DND-41 (cell line): Measurements from ENCODE around the gene NOSIP.
A peak's percentile ranks its signal among the peaks of the same experiment; 100 is the strongest.

Source experiments
- ATAC-seq: fragments of 200-7000 bp; cut with Tn5 transposase; 3 replicates; pipeline ENCODE4 v1.9.1; 2021; ENCODE audit warnings: low read depth; ENCODE audit not compliant: insufficient read depth
- DNase-seq: peaks from one replicate; pipeline ENCODE4 v3.0.0-alpha.2; 2020
- H2AFZ ChIP-seq: 2 replicates; pipeline ENCODE4 v1.6.0; 2012; ENCODE audit warnings: low read depth, low read length
- H3K27ac ChIP-seq: 2 replicates; pipeline ENCODE4 v1.5.1; 2012; ENCODE audit warnings: low read length, inconsistent platforms
- H3K27me3 ChIP-seq: fragments of 200-600 bp; sonication (generic); 2 replicates; pipeline ENCODE4 v1.6.0; 2012; ENCODE audit warnings: low read length, mild to moderate bottlenecking, inconsistent platforms; ENCODE audit not compliant: insufficient read depth, poor library complexity
- H3K36me3 ChIP-seq: 2 replicates; pipeline ENCODE4 v1.5.1; 2012; ENCODE audit warnings: low read length, inconsistent platforms; ENCODE audit not compliant: insufficient read depth
- H3K4me1 ChIP-seq: 2 replicates; pipeline ENCODE4 v1.5.1; 2012; ENCODE audit warnings: mild to moderate bottlenecking, low read length; ENCODE audit not compliant: insufficient read depth
- H3K4me2 ChIP-seq: 2 replicates; pipeline ENCODE4 v1.6.0; 2012; ENCODE audit warnings: mild to moderate bottlenecking, moderate library complexity, low read length, inconsistent platforms; ENCODE audit not compliant: insufficient read depth
- H3K4me3 ChIP-seq, 2 experiments: fragments of 200-600 bp in 1 of 2; shearing (Covaris generic) in 1 of 2; 2 replicates each; pipeline ENCODE4 v1.5.1; 2012 to 2016; ENCODE audit warnings: inconsistent platforms in 2 of 2, low read length in 2 of 2, mild to moderate bottlenecking in 2 of 2, low read depth in 1 of 2, moderate library complexity in 1 of 2
- H3K79me2 ChIP-seq: 2 replicates; pipeline ENCODE4 v1.6.0; 2012; ENCODE audit warnings: low read length, inconsistent platforms; ENCODE audit not compliant: insufficient read depth
- H3K9ac ChIP-seq: 2 replicates; pipeline ENCODE4 v1.6.0; 2012; ENCODE audit warnings: low read depth, mild to moderate bottlenecking, inconsistent platforms, low read length, moderate library complexity
- H3K9me3 ChIP-seq: 2 replicates; pipeline ENCODE4 v1.5.1; 2012; ENCODE audit warnings: low read length, moderate library complexity, mild to moderate bottlenecking, inconsistent platforms; ENCODE audit not compliant: insufficient read depth, severe bottlenecking
- H4K20me1 ChIP-seq: 2 replicates; pipeline ENCODE4 v1.6.0; 2012; ENCODE audit warnings: low read length; ENCODE audit not compliant: insufficient read depth
- EZH2 ChIP-seq: IDR thresholded peaks from 3 replicates; pipeline ENCODE4 v1.6.1; 2012; ENCODE audit warnings: borderline replicate concordance, low read depth, mild to moderate bottlenecking, moderate library complexity, low read length, inconsistent platforms; ENCODE audit not compliant: severe bottlenecking
- TF ChIP-seq, protein P1 (sequence below): IDR thresholded peaks from 2 replicates; pipeline ENCODE4 v1.5.1; 2012; ENCODE audit warnings: borderline replicate concordance, low read length, moderate library complexity, mild to moderate bottlenecking; ENCODE audit not compliant: poor library complexity, severe bottlenecking; ENCODE audit errors: extremely low read depth

The NOSIP gene

GRCh38 chr19:49555600-49556411 lies 24.6 kb downstream of the NOSIP start:
- DNase-seq: peak; percentile 61
- no peak overlapping the region for H3K27ac ChIP-seq

DNA sequence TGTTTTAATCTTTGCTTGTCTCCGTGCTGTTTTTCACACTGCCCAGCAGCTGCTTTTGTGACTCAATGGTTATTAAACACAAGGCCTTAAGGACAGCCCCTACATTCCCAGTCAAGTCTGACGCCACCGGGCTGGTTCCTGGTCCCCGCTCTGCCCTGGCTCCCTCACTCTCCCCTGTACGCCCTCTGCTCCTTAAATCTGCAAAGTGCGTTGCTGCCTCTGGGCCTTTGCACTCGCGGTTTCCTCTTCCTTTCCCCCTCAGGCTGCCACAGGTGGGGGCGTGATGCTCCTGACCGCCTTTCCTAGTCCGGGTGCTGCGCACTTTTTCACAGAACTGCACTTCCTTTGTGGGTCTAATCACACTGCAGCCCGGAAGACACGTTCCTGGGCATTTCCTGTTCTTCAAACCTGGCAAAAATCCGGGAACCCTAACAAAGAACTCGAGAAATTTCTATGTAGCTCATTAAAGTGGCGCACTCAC lies 25.6 kb downstream of the NOSIP start:
- Histone ChIP-seq H3K79me2 (no peaks in the 10 kb centered on the region), H3K9ac (no peak overlapping the region), H3K4me3 (no peak overlapping the region), H4K20me1 (peaks cover 3% of the 10 kb centered on the region; the same call in 1 of the 2 replicates), H3K36me3 (peaks cover 42% of the 10 kb centered on the region), H3K4me1 (no peaks in the 10 kb centered on the region), H2AFZ (no peak overlapping the region), H3K27me3 (no peaks in the 10 kb centered on the region), H3K9me3 (no peaks in the 10 kb centered on the region), H3K4me2 (no peak overlapping the region), H3K27ac (no peak overlapping the region)
- ATAC-seq: peak; percentile 31; the same call in 1 of the 3 replicates
- TF ChIP-seq, protein P1, sequence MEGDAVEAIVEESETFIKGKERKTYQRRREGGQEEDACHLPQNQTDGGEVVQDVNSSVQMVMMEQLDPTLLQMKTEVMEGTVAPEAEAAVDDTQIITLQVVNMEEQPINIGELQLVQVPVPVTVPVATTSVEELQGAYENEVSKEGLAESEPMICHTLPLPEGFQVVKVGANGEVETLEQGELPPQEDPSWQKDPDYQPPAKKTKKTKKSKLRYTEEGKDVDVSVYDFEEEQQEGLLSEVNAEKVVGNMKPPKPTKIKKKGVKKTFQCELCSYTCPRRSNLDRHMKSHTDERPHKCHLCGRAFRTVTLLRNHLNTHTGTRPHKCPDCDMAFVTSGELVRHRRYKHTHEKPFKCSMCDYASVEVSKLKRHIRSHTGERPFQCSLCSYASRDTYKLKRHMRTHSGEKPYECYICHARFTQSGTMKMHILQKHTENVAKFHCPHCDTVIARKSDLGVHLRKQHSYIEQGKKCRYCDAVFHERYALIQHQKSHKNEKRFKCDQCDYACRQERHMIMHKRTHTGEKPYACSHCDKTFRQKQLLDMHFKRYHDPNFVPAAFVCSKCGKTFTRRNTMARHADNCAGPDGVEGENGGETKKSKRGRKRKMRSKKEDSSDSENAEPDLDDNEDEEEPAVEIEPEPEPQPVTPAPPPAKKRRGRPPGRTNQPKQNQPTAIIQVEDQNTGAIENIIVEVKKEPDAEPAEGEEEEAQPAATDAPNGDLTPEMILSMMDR: no peak
- no peak for TF ChIP-seq EZH2
- DNase-seq: peak; percentile 37

More at GRCh38 chr19:49555600-49556411, 24.6 kb downstream of the NOSIP start:
- no peaks in the 10 kb centered on the region for H3K27me3 ChIP-seq
- no peak overlapping the region for H3K9ac ChIP-seq
- H3K4me2 ChIP-seq: no peak overlapping the region
- H4K20me1 ChIP-seq: peaks cover 9% of the 10 kb centered on the region; the same call in 1 of the 2 replicates
- no peaks in the 10 kb centered on the region for H3K9me3 ChIP-seq
- no peak overlapping the region for H2AFZ ChIP-seq
- no peaks in the 10 kb centered on the region for H3K4me1 ChIP-seq
- H3K4me3 ChIP-seq: no peak overlapping the region
- TF ChIP-seq, protein P1: no peak
- TF ChIP-seq EZH2: no peak
- H3K79me2 ChIP-seq: no peaks in the 10 kb centered on the region
- ATAC-seq: peak; percentile 63; the same call in 1 of the 3 replicates
- H3K36me3 ChIP-seq: peaks cover 51% of the 10 kb centered on the region

GRCh38 chr19:49553451-49554271 lies 26.7 kb downstream of the NOSIP start:
- Histone ChIP-seq H3K27me3 (no peaks in the 10 kb centered on the region), H3K9ac (no peak overlapping the region), H3K79me2 (no peaks in the 10 kb centered on the region), H3K4me1 (no peaks in the 10 kb centered on the region), H3K4me3 (no peak overlapping the region), H4K20me1 (no peaks in the 10 kb centered on the region), H3K4me2 (no peak overlapping the region), H3K9me3 (no peaks in the 10 kb centered on the region), H3K27ac (no peak overlapping the region), H3K36me3 (peaks cover 33% of the 10 kb centered on the region), H2AFZ (no peak overlapping the region)
- no peak for DNase-seq
- no peak for ATAC-seq
- TF ChIP-seq EZH2: no peak
- TF ChIP-seq, protein P1: no peak
